Stimulated activated CD8-positive, alpha-beta memory T cell treated with anti-CD3 and anti-CD28 coated beads, Interleukin-12 subunit alpha, Interleukin-12 subunit beta, amount 100 ng/mL, for 24 hours (primary cell): ENCODE results near the gene FRRS1L.

ENCODE experiments used
- DNase-seq: peaks from one replicate; pipeline ENCODE4 v3.0.0-alpha.2; 2020; ENCODE audit errors: extremely low read depth

FRRS1L gene

GRCh38 chr9:109176386-109176785 lies 9.3 kb upstream of the FRRS1L start:
- DNase-seq: no peak

- no peak for DNase-seq
Observed at GRCh38 chr9:109172935-109173334, 5.9 kb upstream of the FRRS1L start.

GRCh38 chr9:109171926-109172325 lies 4.9 kb upstream of the FRRS1L start:
- no peak for DNase-seq

- DNase-seq: no peak
Observed at GRCh38 chr9:109168170-109168569, 1.1 kb upstream of the FRRS1L start.

GRCh38 chr9:109167716-109168115 lies 667 bp upstream of the FRRS1L start:
- no peak for DNase-seq

GRCh38 chr9:109166171-109166770 lies 778 bp downstream of the FRRS1L start:
- no peak for DNase-seq

GRCh38 chr9:109164042-109164441 lies 3.0 kb downstream of the FRRS1L start:
- no peak for DNase-seq

GRCh38 chr9:109163194-109163593 lies 3.9 kb downstream of the FRRS1L start:
- DNase-seq: no peak

- no peak for DNase-seq
Observed at GRCh38 chr9:109162677-109163076, 4.4 kb downstream of the FRRS1L start.

GRCh38 chr9:109161471-109161870 lies 5.6 kb downstream of the FRRS1L start:
- no peak for DNase-seq

GRCh38 chr9:109159583-109159982 lies 7.5 kb downstream of the FRRS1L start:
- no peak for DNase-seq

- DNase-seq: no peak
Observed at GRCh38 chr9:109158651-109159050, 8.4 kb downstream of the FRRS1L start.

GRCh38 chr9:109156708-109157107 lies 10.3 kb downstream of the FRRS1L start:
- DNase-seq: no peak

- DNase-seq: no peak
Observed at GRCh38 chr9:109150925-109151545, 16.0 kb downstream of the FRRS1L start.

GRCh38 chr9:109149722-109150121 lies 17.3 kb downstream of the FRRS1L start:
- DNase-seq: no peak

GRCh38 chr9:109149089-109149488 lies 18.0 kb downstream of the FRRS1L start:
- DNase-seq: no peak

- no peak for DNase-seq
Observed at GRCh38 chr9:109145051-109145450, 22.0 kb downstream of the FRRS1L start.

GRCh38 chr9:109143881-109144562 lies 23.0 kb downstream of the FRRS1L start:
- DNase-seq: no peak

GRCh38 chr9:109141375-109141774 lies 25.7 kb downstream of the FRRS1L start:
- no peak for DNase-seq

- DNase-seq: no peak
Observed at GRCh38 chr9:109139851-109140250, 27.2 kb downstream of the FRRS1L start.

GRCh38 chr9:109138421-109138820 lies 28.6 kb downstream of the FRRS1L start:
- no peak for DNase-seq

- no peak for DNase-seq
Observed at GRCh38 chr9:109134167-109134578, 32.9 kb downstream of the FRRS1L start.

- DNase-seq: no peak
Observed at GRCh38 chr9:109133533-109133932, 33.5 kb downstream of the FRRS1L start.
